HCEC 1CT (cell line): ENCODE results near the gene CALD1.
"Not testable (repeated sequence)": the region's sequence is repeated elsewhere in the genome, so short reads cannot be mapped to it uniquely, and the experiment has no call there.

Experiments
- DNase-seq: peaks from one replicate; pipeline ENCODE4 v3.0.0-alpha.2; 2017

CALD1 gene

DNA sequence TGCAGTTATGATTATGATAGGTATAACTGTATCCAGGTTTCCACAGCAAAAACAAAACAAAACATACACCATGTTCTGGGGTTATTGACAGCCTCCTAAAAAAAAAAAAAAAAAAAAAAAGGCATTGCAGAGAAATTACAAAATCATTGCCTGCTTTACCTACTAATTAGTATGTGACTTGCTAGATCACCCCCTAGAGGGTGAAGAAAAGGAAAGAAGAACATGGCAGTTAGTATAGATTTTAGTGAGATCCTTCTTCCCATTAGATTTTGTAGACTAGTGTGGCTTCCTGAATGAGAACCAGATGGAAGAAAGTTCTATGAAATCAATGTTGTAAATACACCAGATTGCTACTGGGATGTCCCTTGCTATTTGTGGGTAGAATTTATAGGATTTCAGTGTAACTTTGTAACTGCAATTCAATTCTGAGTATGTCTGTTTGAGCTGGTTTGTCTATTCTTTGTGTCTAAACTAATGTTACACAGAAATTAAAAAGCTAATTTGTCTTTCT is 182.9 kb downstream of the CALD1 start:
- no peak for DNase-seq

DNA sequence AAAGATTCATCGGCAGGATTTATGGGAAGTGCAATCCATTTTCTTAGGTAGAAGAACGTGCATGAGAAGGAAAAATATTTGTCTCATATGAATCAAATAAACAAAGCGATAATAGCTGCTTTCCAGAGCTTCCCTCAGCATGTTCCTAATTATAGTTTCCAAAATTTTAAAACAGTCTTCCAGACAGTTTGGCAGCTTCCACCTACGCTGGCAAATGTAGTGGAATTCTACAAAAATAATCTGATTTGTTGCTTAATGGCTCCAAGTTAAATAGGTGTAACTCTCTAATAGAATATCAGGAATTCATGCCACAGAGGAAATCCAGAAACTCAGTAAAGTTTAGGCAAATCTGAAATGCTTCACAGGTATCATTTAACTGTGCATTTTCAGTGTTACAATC is 183.6 kb downstream of the CALD1 start:
- no peak for DNase-seq

DNA sequence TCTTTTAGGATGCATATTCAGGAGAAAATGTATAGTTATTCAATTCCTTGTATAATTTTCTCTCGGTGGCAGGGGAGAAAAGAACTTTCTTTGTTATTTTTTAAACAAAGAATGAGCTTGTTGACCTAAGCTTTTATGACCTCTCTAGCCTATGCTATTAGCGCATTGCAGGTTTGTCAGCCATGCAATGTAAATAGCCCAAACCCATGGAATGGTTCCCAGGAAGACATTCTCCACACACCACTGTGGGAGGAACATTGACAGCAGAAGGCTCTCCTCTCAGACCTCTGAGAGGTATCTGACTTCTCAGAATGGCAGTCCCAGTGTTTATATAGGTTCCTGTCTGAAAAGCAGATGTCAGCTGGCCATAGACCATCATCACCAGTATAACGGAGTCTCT is 187.3 kb downstream of the CALD1 start:
- DNase-seq, result no peak

DNA sequence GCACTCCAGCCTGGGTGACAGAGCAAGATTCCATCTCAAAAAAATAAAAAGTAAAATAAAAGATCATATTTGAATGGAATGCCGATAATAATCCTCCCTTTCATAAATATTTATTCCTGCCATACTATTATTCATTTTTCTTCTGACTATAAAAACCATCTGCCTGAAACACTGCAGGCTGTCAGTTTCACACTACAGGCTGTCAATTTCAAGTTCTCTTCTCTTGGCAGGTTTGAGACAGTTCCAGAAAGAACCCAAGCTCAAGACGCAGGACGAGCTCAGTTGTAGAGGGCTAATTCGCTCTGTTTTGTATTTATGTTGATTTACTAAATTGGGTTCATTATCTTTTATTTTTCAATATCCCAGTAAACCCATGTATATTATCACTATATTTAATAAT is 188.7 kb downstream of the CALD1 start:
- no peak for DNase-seq

DNA sequence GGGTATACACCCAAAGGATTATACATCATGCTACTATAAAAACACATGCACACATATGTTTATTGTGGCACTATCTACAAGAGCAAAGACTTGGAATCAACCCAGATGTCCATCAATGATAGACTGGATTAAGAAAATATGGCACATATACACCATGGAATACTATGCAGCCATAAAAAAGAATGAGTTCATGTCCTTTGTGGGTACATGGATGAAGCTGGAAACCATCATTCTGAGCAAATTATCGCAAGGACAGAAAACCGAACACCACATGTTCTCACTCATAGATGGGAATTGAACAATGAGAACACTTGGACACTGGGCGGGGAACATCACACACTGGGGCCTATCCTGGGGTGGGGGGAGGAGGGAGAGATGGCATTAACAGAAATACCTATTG is 202.2 kb downstream of the CALD1 start:
- not testable (repeated sequence) for DNase-seq

DNA sequence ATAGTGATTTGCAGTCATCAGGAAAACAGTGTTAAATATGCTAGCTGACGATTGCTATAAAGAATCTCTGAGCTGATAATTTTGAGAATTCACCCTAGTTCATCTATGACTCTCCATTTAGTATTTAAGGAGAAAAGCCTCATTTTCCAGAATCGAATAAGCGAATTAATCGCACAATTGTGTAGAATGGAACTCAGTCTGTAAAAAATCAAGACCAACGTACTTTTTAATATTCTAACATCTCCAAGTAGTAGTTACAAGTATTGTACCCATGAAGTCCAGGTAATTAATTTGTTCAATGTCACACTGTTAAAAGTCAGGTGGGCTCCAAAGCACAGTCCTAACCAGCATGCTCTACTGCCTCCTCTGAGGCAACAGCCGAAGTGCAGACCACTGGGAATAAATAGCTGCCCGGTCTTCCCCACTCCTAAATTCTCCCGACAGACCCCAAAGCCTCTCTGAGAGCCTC is 206.5 kb downstream of the CALD1 start:
- DNase-seq, result no peak

DNA sequence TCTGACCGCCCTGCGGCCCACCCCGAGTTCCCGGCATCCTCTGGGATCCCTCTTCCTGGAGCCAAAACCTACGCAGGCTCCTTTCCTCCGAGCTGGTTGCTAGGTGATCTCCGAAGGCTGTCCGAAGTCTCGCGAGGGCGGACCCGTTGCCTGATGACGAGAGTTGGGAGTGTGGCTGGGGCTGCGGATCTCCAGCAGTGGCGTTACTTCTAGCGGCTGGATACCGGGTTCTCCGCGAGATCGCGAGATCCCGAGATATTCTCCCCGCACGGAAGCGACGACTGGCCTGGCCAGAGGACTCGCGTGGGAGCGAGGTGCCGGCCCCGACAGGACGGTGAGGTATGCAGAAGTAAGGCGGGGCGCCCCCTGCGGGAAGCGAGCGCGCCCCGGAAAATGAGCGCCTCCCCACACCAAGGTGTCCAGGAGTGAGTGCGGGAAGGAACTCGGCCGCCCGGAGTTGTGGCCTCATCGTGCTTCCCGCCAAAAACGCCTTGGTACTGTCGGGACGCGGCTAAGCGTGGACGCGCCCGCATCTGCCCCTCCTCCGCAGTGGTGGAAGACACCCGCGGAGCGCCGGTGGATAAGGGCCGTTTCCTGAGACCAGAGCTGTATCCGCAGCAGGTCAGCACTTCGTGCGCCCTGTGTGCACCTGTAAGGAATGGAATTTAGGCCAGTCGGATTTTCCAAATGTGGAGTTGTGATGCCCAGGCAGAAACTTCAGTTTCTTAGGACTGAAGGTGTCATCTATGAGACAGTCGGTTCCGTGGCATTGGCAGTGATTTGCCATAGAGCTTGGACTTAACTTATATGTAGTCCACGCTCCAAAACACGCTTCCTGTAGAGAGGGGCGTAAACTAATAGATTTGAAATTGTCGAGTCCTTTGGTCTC is 207.2 kb downstream of the CALD1 start, which contains the start of gene AGBL3:
TSS of gene AGBL3 (plus strand) at position 146 of the 889 bp plus-strand sequence. CDS start 1,426 bp downstream, outside the sequence.
- peak; percentile 95 for DNase-seq

DNA sequence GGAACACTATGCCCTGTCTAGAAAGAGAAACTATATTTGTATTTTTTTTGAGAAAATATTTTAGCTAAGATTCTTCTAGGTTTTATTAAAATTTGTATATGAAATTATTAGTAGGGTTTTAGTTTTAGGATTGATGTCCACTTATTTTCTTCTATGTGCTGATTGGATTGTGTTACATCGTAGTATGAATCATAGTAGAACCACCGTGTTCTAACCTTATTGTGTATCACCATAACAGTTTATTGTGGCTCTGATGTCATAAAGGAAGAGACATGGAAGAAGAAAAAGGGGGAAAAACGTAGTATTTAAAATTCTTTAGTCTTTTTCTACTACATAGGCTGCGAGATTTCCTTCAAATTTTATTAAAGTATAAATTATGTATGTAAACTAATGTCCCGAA is 208.7 kb downstream of the CALD1 start:
- no peak for DNase-seq

DNA sequence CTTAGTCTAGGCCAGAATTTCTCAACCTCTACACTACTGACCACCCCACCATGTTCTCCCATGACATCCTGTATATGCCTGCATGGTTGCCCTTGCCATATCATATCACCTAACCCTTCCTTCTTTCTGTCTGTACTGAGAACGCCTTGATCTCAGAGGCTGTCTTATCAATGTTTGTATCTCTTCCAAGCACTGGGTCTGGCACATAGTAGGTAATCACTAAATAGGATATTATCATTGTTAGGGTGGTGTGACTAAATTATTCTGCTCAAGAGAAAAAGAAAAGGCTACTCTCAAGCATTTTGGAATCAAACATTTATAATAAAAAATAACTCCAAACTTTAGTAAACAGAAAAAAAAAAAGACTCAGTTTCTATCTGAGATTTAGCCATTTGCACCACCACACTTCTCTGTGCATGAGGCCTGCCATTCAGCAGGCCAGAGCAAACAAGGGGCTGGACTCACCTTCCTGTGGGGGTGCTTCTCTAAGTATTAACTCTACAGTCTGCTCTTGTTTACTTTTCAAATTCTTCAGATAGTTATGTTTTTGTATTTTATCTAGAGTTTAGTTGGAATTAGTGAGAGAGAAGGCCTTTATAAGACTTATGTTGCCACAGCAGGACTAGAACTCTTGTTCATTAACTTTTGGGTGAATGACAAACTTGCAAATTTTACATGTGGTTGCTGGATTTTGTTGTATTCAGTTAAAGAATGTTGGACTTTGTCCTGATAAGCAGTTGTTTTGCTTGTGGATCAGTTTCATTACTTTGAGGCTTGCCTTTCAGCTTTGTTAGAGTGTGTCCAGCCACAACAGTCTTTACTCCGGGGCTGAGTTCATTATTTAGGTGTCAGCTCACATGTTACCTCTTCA is 212.3 kb downstream of the CALD1 start:
- no peak for DNase-seq

DNA sequence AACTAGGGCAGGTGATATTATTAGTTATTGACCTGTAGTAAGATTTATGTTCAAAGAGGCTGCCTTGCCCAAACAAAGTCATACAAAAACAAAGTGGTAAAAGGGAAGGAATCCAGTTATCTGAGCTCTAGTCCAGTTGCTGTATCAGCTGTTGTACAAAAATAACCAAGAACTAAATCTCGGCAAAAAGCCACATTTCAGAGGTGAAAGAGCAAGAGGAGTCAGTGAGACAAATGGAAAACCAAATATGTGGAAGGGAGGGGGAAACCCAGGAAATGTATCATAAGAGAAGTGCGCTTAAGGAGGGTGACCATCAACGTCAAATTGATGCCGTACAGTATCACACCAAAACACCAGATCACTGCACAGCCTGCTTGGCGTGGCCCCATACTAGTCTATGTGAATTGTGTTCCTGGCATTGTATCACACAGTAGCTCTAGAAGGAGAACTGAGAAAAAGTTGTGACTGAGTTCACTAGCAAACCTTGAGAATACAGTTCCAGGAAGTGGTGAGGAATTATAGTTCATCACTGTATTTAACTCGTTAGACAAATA is 213.3 kb downstream of the CALD1 start:
- no peak for DNase-seq

DNA sequence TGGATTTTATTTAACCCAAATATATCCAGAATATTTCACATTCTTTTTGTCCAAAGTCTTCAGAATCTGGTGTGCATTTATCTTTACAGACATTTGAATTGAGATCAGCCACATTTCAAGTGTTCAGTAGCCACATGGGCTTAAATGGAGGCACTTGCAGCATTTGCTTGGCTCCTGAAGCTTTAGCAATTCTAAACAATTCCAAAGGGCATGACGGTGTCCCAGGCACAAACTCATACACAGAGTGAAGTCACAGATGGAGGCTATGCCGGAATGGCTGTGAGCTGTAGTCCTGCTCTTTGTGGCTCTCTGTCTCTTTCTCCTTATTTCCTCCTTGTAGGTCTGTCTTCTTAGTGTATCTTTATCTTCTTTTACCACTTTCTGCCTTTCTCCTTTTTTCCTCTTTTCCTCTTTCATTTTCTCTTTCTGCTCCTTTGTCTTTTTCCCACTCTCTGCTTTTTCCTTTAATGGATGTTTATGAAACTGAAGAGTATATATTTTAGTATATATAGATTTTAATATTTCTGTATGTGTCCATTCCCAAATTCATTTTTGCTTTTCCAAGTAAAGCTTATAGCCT is 214.5 kb downstream of the CALD1 start:
- no peak for DNase-seq

DNA sequence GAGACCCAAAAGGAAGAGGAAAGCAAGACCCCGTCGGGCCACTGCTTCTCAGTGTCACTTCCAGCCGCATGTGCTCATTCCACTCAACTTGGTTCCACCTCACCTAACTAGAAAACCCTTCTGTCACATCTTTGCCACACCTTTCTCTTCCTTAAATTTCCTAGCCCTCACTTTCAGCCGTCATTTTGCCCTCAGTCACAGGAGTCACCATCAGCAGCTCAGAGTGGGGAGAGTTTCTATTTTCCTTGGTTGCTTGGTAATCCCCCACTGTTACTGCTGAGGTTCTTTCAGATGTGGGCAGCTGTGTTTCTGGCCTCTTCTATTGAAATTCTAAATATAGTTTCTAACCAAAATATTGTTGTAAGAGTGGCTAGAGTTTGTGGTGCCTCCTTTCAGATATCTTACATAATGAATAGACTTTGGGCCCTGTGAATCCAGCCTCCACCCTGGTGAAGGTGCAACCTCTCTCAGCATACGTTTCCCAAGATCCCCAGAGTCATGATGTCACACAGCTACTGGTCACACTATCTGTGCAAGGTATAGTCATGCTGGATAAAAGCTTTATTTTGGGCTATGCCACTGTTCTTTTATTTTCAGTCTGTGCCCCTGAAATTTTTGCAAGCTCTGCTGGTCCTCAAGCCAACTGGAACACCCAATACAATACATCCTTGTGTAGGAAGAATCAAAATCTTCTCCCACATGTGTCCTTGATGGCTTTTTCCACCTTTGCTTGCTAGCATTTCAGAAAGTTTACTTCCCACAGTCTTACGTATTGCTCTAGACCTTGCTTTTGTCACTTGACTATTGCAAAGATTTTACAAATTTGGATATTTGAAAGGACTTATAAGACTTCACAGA is 216.0 kb downstream of the CALD1 start:
- DNase-seq, result no peak

DNA sequence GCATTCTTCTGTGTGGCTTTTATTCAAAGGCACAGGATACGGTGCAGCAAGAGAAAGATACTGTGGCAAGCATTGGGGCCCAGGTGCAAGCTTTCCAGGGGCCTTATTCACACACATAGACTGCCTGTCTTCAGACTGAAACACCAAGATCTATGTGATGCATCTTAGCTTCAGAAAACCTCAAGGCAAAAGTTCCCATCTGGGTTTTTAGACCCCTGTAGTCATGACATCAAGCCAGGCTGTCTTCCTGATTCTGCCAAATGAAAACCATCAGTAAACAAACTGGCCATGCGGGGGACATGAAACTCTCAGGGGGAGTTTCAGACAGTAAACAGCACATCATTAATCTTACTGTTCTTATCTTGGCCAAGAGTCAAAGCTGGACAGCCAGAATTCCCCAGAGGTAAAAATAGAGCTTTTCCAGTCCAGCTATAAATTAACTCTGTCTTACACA is 216.7 kb downstream of the CALD1 start:
- no peak for DNase-seq

DNA sequence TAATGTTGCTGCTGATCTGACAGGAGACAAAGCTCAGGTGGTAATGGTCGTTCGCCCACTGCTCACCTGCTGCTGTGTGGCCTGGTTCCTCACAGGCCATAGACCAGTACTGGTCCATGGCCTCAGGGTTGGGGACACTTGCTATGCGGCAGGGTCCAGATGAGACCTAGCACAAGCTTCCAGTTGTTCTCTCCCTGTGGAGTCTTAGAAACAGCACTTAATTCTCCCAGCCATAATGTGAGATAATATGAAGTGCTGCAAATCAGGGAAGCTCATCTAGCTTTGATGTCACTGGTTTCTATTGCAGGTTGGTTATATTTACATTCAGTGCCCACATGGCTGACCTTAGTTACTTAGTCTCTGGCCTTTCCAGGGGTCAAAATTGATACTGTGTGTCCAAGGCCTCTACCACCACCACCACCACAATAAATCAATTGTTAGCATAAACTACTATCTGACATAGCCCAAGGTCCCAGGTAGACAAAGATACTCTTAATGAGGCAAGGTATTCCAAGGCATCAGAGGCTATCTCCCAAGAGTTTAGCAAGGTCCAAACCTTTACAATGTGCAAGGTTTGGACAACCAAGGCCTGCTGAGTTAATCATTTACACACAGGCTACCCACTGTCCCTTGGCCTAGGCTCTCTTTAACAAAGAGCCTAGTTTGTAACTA is 217.9 kb downstream of the CALD1 start:
- no peak for DNase-seq

DNA sequence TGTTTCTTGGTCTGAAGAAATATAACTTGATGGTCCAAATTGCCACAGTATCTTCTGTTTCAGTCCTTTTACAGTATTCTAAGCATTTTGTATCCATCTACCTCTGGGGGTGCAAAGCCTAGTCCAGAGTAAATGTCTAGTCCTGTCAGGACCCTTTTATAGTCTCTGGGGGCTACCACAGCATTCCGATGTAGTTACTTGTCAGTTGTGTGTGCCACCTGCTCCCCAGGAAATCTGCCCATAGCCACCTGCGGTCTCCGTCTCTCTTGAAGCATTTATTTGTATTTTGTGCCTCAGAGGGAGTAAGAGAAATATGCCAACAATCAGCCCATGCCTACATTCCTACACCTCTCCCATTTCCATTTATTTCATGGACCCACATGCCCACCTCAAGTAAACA is 219.7 kb downstream of the CALD1 start:
- no peak for DNase-seq

DNA sequence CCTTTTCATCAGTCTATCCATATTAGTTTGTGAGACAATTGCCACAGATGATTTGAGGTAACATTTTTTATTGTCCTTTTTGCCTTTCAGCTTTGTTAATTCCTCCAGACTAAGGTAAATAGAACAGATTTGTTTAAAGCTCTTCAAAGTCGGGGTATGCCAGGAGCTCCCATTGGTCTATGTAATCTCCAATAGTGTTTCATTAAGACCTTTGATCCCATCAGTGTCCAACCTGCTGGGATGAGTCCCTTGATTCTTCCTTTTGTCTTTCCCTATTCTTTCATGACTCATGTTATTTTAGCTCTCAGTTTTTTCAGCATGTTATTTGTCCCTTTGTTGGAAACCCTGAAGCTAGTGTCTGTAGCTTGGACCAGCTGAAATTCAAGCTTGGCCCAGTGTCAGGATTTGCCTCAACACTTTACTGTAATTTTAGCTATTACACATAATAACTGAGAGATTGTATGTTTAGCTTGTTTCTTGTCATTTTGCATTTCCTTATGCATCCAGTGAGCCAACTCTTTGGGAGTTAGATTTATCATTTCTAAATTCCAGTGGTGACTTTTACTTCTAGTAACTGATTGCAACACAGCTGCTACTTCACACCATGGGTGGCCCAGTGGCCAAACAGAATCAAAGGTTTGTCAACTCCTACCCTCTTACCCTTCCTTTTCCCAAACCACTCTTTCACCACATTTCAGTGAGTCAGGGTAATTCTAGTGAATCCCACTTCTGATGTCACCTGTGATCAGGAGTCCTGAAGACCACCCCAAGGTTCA is 222.1 kb downstream of the CALD1 start:
- peak; percentile 3 for DNase-seq

DNA sequence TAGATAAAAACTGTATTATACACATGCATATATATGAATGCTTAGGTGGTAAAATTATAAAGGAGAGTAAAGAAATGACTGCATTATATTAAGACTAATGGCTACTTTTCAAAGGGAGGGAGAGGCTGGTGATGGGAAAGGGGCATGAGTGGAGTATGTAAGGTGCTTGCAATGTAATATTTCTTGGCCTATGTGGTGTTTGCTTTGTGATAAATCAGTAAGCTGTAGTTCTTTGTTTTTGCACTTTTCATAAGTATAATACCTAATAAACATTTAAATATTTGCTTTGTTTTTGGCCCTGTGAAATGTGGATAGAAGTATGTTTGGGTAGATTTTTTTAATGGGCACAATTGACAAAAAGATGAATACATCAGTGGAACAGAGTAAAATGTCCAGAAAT is 232.8 kb downstream of the CALD1 start:
- DNase-seq, result no peak
